HEK293 (cell line): Measurements from ENCODE around the gene MAGEA9.
"Not testable (repeated sequence)": the region's sequence is repeated elsewhere in the genome, so short reads cannot be mapped to it uniquely, and the experiment has no call there.

Source experiments
- PRDM2 ChIP-seq: fragments of 450-650 bp; formaldehyde crosslinking; IDR thresholded peaks from 2 replicates; pipeline ENCODE4 v1.5.1; 2016; ENCODE audit warnings: missing biosample characterization, missing genetic modification characterization, borderline replicate concordance
- SP2 ChIP-seq: fragments of 450-650 bp; formaldehyde crosslinking; IDR thresholded peaks from 2 replicates; pipeline ENCODE4 v1.5.1; 2016; ENCODE audit warnings: missing biosample characterization, missing genetic modification characterization
- ZBTB21 ChIP-seq: fragments of 450-650 bp; formaldehyde crosslinking; IDR thresholded peaks from 2 replicates; pipeline ENCODE4 v1.5.1; 2017; ENCODE audit warnings: missing biosample characterization, missing genetic modification characterization
- ZNF558 ChIP-seq: fragments of 450-650 bp; formaldehyde crosslinking; IDR thresholded peaks from 2 replicates; pipeline ENCODE4 v1.5.1; 2016; ENCODE audit warnings: missing biosample characterization, missing genetic modification characterization
- ZNF792 ChIP-seq: fragments of 450-650 bp; formaldehyde crosslinking; IDR thresholded peaks from 2 replicates; pipeline ENCODE4 v1.5.1; 2016; ENCODE audit warnings: missing biosample characterization, missing genetic modification characterization
- ZSCAN16 ChIP-seq: fragments of 450-650 bp; formaldehyde crosslinking; IDR thresholded peaks from 2 replicates; pipeline ENCODE4 v1.5.1; 2016; ENCODE audit warnings: missing biosample characterization, missing genetic modification characterization
- TF ChIP-seq, protein P1 (sequence below): fragments of 450-650 bp; IDR thresholded peaks from 2 replicates; pipeline ENCODE4 v1.5.1; 2018; ENCODE audit warnings: missing biosample characterization, missing genetic modification characterization
- TF ChIP-seq, protein P2 (sequence below): fragments of 450-650 bp; formaldehyde crosslinking; IDR thresholded peaks from 2 replicates; pipeline ENCODE4 v1.5.1; 2016; ENCODE audit warnings: missing biosample characterization, missing genetic modification characterization

GRCh38 chrX:149773768-149774167 lies 8.0 kb upstream of the MAGEA9 start, which contains the start of gene HSFX1:
- TF ChIP-seq, protein P1, sequence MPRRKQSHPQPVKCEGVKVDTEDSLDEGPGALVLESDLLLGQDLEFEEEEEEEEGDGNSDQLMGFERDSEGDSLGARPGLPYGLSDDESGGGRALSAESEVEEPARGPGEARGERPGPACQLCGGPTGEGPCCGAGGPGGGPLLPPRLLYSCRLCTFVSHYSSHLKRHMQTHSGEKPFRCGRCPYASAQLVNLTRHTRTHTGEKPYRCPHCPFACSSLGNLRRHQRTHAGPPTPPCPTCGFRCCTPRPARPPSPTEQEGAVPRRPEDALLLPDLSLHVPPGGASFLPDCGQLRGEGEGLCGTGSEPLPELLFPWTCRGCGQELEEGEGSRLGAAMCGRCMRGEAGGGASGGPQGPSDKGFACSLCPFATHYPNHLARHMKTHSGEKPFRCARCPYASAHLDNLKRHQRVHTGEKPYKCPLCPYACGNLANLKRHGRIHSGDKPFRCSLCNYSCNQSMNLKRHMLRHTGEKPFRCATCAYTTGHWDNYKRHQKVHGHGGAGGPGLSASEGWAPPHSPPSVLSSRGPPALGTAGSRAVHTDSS (tag by site-specific recombination) = not testable (repeated sequence)
- TF ChIP-seq, protein P2, sequence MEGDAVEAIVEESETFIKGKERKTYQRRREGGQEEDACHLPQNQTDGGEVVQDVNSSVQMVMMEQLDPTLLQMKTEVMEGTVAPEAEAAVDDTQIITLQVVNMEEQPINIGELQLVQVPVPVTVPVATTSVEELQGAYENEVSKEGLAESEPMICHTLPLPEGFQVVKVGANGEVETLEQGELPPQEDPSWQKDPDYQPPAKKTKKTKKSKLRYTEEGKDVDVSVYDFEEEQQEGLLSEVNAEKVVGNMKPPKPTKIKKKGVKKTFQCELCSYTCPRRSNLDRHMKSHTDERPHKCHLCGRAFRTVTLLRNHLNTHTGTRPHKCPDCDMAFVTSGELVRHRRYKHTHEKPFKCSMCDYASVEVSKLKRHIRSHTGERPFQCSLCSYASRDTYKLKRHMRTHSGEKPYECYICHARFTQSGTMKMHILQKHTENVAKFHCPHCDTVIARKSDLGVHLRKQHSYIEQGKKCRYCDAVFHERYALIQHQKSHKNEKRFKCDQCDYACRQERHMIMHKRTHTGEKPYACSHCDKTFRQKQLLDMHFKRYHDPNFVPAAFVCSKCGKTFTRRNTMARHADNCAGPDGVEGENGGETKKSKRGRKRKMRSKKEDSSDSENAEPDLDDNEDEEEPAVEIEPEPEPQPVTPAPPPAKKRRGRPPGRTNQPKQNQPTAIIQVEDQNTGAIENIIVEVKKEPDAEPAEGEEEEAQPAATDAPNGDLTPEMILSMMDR (tag by site-specific recombination) = not testable (repeated sequence)
- not testable (repeated sequence) for TF ChIP-seq SP2; ZBTB21 (tag by site-specific recombination); ZSCAN16 (tag by site-specific recombination); ZNF558 (tag by site-specific recombination); ZNF792; PRDM2
